A549 (cell line): ENCODE measurements around the gene JAKMIP2. TPM values are rescaled to one million over a fixed set of nuclear protein-coding genes. Genes with fewer than 3 reads are reported as not detected.

Experiments
- ATAC-seq, 2 experiments: fragments of 200-7000 bp in 1 of 2; fragments of >200 bp in 1 of 2; cut with Nextera tagmentation in 1 of 2; cut with Tn5 transposase in 1 of 2; 3 replicates each; pipeline versions ENCODE4 v1.8.0 to v1.9.1; 2018 to 2020; ENCODE audit warnings: mild to moderate bottlenecking in 1 of 2, moderate library complexity in 1 of 2
- CTCF ChIA-PET: fragments of 300-600 bp; sonication (Branson Sonifier 250); formaldehyde crosslinking; extraction: SDS; loops from one replicate; lab custom pipeline; 2021; ENCODE audit warnings: antibody characterized with exemption, inconsistent platforms; lab: Yijun Ruan, JAX
- POLR2A ChIA-PET: fragments of 350-600 bp; formaldehyde crosslinking; extraction: SDS; loops from one replicate; lab custom pipeline; 2021; ENCODE audit warnings: antibody characterized with exemption, inconsistent platforms; lab: Yijun Ruan, JAX
- DNase-seq, 2 experiments: peaks; one replicate each; pipeline versions ENCODE4 v3.0.0 to v3.0.0-alpha.2; 2011 to 2016; ENCODE audit warnings: low read depth in 1 of 2, low spot score in 1 of 2
- FAIRE-seq: peaks from 2 replicates; lab custom pipeline; 2011; peaks lifted over from hg19 to GRCh38; lab: Jason Lieb, UNC
- H3K27ac ChIP-seq, 2 experiments: fragments of >200 bp; sonication (Bioruptor Twin); formaldehyde crosslinking; 3 replicates each; pipeline ENCODE4 v1.5.1; 2016 to 2017
- H3K4me1 ChIP-seq: fragments of >200 bp; sonication (Bioruptor Twin); formaldehyde crosslinking; 3 replicates; pipeline ENCODE4 v1.6.1; 2016
- H3K4me2 ChIP-seq: fragments of >200 bp; sonication (Bioruptor Twin); formaldehyde crosslinking; 3 replicates; pipeline ENCODE4 v1.6.1; 2016
- H3K4me3 ChIP-seq: fragments of >200 bp; sonication (Bioruptor Twin); formaldehyde crosslinking; 3 replicates; pipeline ENCODE4 v1.5.1; 2016
- H3K9me3 ChIP-seq: fragments of >200 bp; sonication (Bioruptor Twin); formaldehyde crosslinking; 3 replicates; pipeline ENCODE4 v1.6.1; 2016
- BHLHE40 ChIP-seq: IDR thresholded peaks from 2 replicates; pipeline ENCODE4 v1.6.1; 2012; ENCODE audit warnings: low read depth, low read length, inconsistent platforms
- EHF ChIP-seq: fragments of 250-450 bp; sonication (Bioruptor Pico); IDR thresholded peaks from 2 replicates; pipeline ENCODE4 v1.5.0; 2020; ENCODE audit warnings: mild to moderate bottlenecking
- EHMT2 ChIP-seq: fragments of 200-600 bp; sonication (generic); IDR thresholded peaks from 2 replicates; pipeline ENCODE4 v1.6.1; 2016; ENCODE audit warnings: antibody characterized with exemption, low read depth, mild to moderate bottlenecking, moderate library complexity
- FOXS1 ChIP-seq: fragments of 250-450 bp; sonication (Bioruptor Pico); IDR thresholded peaks from 2 replicates; pipeline ENCODE4 v1.5.0; 2020; ENCODE audit warnings: mild to moderate bottlenecking, moderate library complexity
- HDAC2 ChIP-seq: fragments of 200-600 bp; sonication (generic); IDR thresholded peaks from 2 replicates; pipeline ENCODE4 v1.6.1; 2016
- HEYL ChIP-seq: fragments of 250-450 bp; sonication (Bioruptor Pico); IDR thresholded peaks from 2 replicates; pipeline ENCODE4 v1.8.0; 2021; ENCODE audit warnings: mild to moderate bottlenecking, moderate library complexity
- HOXA7 ChIP-seq: fragments of 250-450 bp; sonication (Bioruptor Pico); IDR thresholded peaks from 2 replicates; pipeline ENCODE4 v1.5.0; 2020; ENCODE audit warnings: mild to moderate bottlenecking, moderate library complexity
- HOXB5 ChIP-seq: fragments of 250-450 bp; sonication (Bioruptor Pico); IDR thresholded peaks from 2 replicates; pipeline ENCODE4 v1.5.0; 2020; ENCODE audit warnings: mild to moderate bottlenecking, moderate library complexity
- KDM5A ChIP-seq: fragments of 200-600 bp; sonication (generic); IDR thresholded peaks from 2 replicates; pipeline ENCODE4 v1.6.1; 2016; ENCODE audit warnings: antibody characterized with exemption, mild to moderate bottlenecking
- MAZ ChIP-seq: fragments of 150-350 bp; IDR thresholded peaks from 2 replicates; pipeline ENCODE4 v1.6.1; 2014; ENCODE audit warnings: antibody characterized with exemption, low read depth, low read length, borderline replicate concordance
- MYC ChIP-seq: IDR thresholded peaks from 2 replicates; pipeline ENCODE4 v1.6.1; 2012; ENCODE audit warnings: mild to moderate bottlenecking, inconsistent platforms, low read length, improper control_type of control experiment, borderline replicate concordance
- NR3C1 ChIP-seq: fragments of >200 bp; sonication (Bioruptor Twin); formaldehyde crosslinking; IDR thresholded peaks from 3 replicates; pipeline ENCODE4 v1.6.1; 2017
- PHF8 ChIP-seq: fragments of 200-600 bp; sonication (generic); IDR thresholded peaks from 2 replicates; pipeline ENCODE4 v1.6.1; 2016; ENCODE audit warnings: low read depth, mild to moderate bottlenecking, antibody characterized with exemption, moderate library complexity, borderline replicate concordance
- POLR2A ChIP-seq: IDR thresholded peaks from 2 replicates; pipeline ENCODE4 v1.6.1; 2012; ENCODE audit warnings: mild to moderate bottlenecking, low read length
- RAD21 ChIP-seq, 2 experiments: fragments of >200 bp in 1 of 2; sonication (Bioruptor Twin) in 1 of 2; formaldehyde crosslinking in 1 of 2; IDR thresholded peaks in 1 of 2; conservative IDR thresholded peaks in 1 of 2; 2 replicates in 1 of 2; 3 replicates in 1 of 2; pipeline ENCODE4 v1.6.1; 2012 to 2018; ENCODE audit warnings: inconsistent platforms in 1 of 2
- RARB ChIP-seq: fragments of 250-450 bp; sonication (Bioruptor Pico); IDR thresholded peaks from 2 replicates; pipeline ENCODE4 v1.8.0; 2021; ENCODE audit warnings: mild to moderate bottlenecking, moderate library complexity
- RCOR1 ChIP-seq: fragments of 150-350 bp; IDR thresholded peaks from 2 replicates; pipeline ENCODE4 v1.6.1; 2014; ENCODE audit warnings: antibody characterized with exemption, low read length, low read depth
- RNF2 ChIP-seq: fragments of 200-600 bp; sonication (generic); IDR thresholded peaks from 2 replicates; pipeline ENCODE4 v1.6.1; 2016; ENCODE audit warnings: low read depth, mild to moderate bottlenecking, antibody characterized with exemption, moderate library complexity, borderline replicate concordance
- TFCP2L1 ChIP-seq: fragments of 250-450 bp; sonication (Bioruptor Pico); IDR thresholded peaks from 2 replicates; pipeline ENCODE4 v1.5.0; 2021; ENCODE audit warnings: mild to moderate bottlenecking
- TP53 ChIP-seq: fragments of 250-450 bp; sonication (Bioruptor Pico); IDR thresholded peaks from 2 replicates; pipeline ENCODE4 v1.5.0; 2021; ENCODE audit warnings: mild to moderate bottlenecking, moderate library complexity
- ZC3H11A ChIP-seq: fragments of 450-650 bp; IDR thresholded peaks from 2 replicates; pipeline ENCODE4 v1.6.1; 2014; ENCODE audit warnings: antibody characterized with exemption, mild to moderate bottlenecking
- ZSCAN20 ChIP-seq: fragments of 250-450 bp; sonication (Bioruptor Pico); IDR thresholded peaks from 2 replicates; pipeline ENCODE4 v1.8.0; 2022; ENCODE audit warnings: mild to moderate bottlenecking, moderate library complexity
- WGBS: methylation state at CpG from one replicate; pipeline ENCODE4 v1.1.6; 2017; ENCODE audit errors: missing lambda C conversion rate; 5-methylcytosine and 5-hydroxymethylcytosine counted together
- polyA plus RNA-seq, 4 experiments: library from polyadenylated mRNA; depleted of rRNA in 3 of 4; stranded (reverse); fragments of >200 nt; fragmentation: RNase III in 1 of 4; extraction: RNeasy Plus Mini Kit Qiagen cat#74134 plus additional on column Dnase treatment in 1 of 4; gene quantifications; 2 replicates in 3 of 4; 3 replicates in 1 of 4; pipeline ENCODE4 v1.2.3, GENCODE V29; 2011 to 2017
- TF ChIP-seq, protein P1 (sequence below): fragments of 200-600 bp; sonication (generic); IDR thresholded peaks from 2 replicates; pipeline ENCODE4 v1.6.1; 2016; ENCODE audit warnings: antibody characterized with exemption, mild to moderate bottlenecking, moderate library complexity
- TF ChIP-seq, protein P2 (sequence below): fragments of 250-450 bp; sonication (Bioruptor Pico); IDR thresholded peaks from 2 replicates; pipeline ENCODE4 v1.5.0; 2020; ENCODE audit warnings: low read depth, mild to moderate bottlenecking, moderate library complexity
- TF ChIP-seq, protein P3 (sequence below): fragments of >200 bp; sonication (Bioruptor Twin); formaldehyde crosslinking; IDR thresholded peaks from 2 replicates; pipeline ENCODE4 v1.6.1; 2016
- TF ChIP-seq, protein P4 (sequence below): fragments of >200 bp; sonication (Bioruptor Twin); formaldehyde crosslinking; IDR thresholded peaks from 3 replicates; pipeline ENCODE4 v1.6.1; 2016
- TF ChIP-seq, protein P5 (sequence below): fragments of >200 bp; sonication (Bioruptor Twin); formaldehyde crosslinking; IDR thresholded peaks from 3 replicates; pipeline ENCODE4 v1.5.1; 2016

Gene JAKMIP2
- polyA plus RNA-seq, 2 of the 4 experiments (the other 2 are of a cell fraction): 0.01 TPM; not detected in 1

DNA sequence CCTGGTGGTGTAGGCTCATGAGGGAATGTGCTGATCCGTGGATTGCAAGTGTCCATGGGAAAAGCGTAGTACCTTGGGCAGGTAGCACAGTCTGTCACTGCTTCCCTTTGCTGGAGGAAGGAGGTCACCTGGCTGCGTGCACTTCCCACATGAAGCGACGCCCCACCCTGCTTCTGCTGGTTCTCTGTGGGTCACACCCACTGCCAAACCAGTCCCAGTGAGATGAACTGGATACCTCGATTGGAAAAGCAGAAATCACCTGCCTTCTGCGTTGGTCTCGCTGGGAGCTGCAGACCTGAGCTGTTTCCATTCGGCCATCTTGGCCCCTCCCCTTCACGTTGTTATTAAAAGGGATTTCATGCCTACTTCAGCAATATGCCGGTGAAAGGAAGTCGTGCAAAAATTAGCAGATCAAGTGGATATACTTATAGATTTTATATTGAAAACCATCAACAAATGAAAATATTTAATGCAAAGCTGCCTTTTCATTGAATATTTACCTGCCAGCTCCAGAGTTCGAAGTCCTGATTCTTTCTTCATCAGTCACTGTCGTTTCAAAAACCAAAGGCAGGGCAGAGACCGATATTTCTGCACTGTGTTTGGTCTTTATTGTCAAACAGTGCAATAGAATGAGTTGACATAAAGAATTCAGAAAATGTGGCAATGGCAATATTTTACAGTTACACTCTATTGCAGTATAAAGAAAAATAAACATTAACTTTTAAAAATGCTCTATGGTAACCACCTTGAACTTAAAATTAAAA lies 123.2 kb downstream of the JAKMIP2 start:
- POLR2A ChIA-PET: no interaction called here
- Histone ChIP-seq H3K4me3 (no peak overlapping the region), H3K4me1 (no peaks in the 10 kb centered on the region), H3K4me2 (no peak overlapping the region), H3K9me3 (no peaks in the 10 kb centered on the region), H3K27ac (no peak overlapping the region)
- CTCF ChIA-PET: no interaction called here
- DNase-seq: no peak
- ATAC-seq: no peak
- TF ChIP-seq ZC3H11A (no peak), PHF8 (no peak), EHMT2 (no peak), RARB (CRISPR knock-in tag) (no peak), NR3C1 (no peak), ZSCAN20 (CRISPR knock-in tag) (no peak), EHF (CRISPR knock-in tag) (no peak), RAD21 (conservative IDR thresholded peaks at IDR 0.05 in 1 of 2, IDR thresholded peaks at IDR 0.05 in 1 of 2) (no peak), FOXS1 (CRISPR knock-in tag) (no peak), BHLHE40 (no peak), TFCP2L1 (CRISPR knock-in tag) (no peak), MYC (no peak), HDAC2 (no peak), RNF2 (no peak), RCOR1 (no peak), HEYL (CRISPR knock-in tag) (no peak), TP53 (CRISPR knock-in tag) (no peak)
- TF ChIP-seq, protein P1, sequence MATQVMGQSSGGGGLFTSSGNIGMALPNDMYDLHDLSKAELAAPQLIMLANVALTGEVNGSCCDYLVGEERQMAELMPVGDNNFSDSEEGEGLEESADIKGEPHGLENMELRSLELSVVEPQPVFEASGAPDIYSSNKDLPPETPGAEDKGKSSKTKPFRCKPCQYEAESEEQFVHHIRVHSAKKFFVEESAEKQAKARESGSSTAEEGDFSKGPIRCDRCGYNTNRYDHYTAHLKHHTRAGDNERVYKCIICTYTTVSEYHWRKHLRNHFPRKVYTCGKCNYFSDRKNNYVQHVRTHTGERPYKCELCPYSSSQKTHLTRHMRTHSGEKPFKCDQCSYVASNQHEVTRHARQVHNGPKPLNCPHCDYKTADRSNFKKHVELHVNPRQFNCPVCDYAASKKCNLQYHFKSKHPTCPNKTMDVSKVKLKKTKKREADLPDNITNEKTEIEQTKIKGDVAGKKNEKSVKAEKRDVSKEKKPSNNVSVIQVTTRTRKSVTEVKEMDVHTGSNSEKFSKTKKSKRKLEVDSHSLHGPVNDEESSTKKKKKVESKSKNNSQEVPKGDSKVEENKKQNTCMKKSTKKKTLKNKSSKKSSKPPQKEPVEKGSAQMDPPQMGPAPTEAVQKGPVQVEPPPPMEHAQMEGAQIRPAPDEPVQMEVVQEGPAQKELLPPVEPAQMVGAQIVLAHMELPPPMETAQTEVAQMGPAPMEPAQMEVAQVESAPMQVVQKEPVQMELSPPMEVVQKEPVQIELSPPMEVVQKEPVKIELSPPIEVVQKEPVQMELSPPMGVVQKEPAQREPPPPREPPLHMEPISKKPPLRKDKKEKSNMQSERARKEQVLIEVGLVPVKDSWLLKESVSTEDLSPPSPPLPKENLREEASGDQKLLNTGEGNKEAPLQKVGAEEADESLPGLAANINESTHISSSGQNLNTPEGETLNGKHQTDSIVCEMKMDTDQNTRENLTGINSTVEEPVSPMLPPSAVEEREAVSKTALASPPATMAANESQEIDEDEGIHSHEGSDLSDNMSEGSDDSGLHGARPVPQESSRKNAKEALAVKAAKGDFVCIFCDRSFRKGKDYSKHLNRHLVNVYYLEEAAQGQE: no peak
- WGBS: 28% methylated on average over 15 of the region's 15 CpGs
- FAIRE-seq: no peak

DNA sequence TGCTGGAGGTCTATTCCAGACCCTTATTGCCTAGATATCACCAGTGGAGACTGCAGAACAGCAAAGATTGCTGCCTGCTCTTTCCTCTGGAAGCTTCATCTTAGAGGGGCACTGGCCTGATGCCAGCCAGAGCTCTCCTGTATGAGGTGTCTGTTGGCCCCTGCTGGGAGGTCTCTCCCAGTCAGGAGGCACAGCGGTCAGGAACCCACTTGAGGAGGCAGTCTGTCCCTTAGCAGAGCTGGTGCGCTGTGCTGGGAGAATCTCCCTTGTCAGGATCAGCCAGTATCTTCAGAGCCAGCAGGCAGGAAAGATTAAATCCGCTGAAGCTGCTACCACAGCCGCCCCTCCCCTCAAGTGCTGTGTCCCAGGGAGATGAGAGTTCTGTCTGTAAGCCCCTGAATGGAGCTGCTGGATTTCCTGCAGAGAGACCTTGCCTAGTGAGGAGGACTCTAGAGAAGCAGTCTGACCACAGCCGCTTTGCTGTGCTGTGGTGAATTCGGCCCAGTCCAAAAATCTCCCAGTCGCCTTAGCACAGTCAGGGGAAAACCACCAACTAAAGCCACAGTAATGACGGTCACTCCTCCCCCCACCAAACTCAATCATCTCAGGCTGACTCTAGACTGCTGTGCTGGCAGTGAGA lies 124.1 kb downstream of the JAKMIP2 start:
- no peak for FAIRE-seq
- TF ChIP-seq KDM5A (no peak), MAZ (no peak), BHLHE40 (no peak), HOXA7 (CRISPR knock-in tag) (no peak), HEYL (CRISPR knock-in tag) (no peak), ZSCAN20 (CRISPR knock-in tag) (no peak), HOXB5 (CRISPR knock-in tag) (no peak), MYC (no peak), NR3C1 (no peak), ZC3H11A (no peak), POLR2A (no peak)
- TF ChIP-seq, protein P2, sequence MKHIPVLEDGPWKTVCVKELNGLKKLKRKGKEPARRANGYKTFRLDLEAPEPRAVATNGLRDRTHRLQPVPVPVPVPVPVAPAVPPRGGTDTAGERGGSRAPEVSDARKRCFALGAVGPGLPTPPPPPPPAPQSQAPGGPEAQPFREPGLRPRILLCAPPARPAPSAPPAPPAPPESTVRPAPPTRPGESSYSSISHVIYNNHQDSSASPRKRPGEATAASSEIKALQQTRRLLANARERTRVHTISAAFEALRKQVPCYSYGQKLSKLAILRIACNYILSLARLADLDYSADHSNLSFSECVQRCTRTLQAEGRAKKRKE (CRISPR knock-in tag): no peak
- TF ChIP-seq, protein P3, sequence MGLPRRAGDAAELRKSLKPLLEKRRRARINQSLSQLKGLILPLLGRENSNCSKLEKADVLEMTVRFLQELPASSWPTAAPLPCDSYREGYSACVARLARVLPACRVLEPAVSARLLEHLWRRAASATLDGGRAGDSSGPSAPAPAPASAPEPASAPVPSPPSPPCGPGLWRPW: no peak
- TF ChIP-seq, protein P4, sequence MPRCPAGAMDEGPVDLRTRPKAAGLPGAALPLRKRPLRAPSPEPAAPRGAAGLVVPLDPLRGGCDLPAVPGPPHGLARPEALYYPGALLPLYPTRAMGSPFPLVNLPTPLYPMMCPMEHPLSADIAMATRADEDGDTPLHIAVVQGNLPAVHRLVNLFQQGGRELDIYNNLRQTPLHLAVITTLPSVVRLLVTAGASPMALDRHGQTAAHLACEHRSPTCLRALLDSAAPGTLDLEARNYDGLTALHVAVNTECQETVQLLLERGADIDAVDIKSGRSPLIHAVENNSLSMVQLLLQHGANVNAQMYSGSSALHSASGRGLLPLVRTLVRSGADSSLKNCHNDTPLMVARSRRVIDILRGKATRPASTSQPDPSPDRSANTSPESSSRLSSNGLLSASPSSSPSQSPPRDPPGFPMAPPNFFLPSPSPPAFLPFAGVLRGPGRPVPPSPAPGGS: no peak
- TF ChIP-seq, protein P5, sequence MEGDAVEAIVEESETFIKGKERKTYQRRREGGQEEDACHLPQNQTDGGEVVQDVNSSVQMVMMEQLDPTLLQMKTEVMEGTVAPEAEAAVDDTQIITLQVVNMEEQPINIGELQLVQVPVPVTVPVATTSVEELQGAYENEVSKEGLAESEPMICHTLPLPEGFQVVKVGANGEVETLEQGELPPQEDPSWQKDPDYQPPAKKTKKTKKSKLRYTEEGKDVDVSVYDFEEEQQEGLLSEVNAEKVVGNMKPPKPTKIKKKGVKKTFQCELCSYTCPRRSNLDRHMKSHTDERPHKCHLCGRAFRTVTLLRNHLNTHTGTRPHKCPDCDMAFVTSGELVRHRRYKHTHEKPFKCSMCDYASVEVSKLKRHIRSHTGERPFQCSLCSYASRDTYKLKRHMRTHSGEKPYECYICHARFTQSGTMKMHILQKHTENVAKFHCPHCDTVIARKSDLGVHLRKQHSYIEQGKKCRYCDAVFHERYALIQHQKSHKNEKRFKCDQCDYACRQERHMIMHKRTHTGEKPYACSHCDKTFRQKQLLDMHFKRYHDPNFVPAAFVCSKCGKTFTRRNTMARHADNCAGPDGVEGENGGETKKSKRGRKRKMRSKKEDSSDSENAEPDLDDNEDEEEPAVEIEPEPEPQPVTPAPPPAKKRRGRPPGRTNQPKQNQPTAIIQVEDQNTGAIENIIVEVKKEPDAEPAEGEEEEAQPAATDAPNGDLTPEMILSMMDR: no peak
- TF ChIP-seq, all 56 proteins: peak for 0
- 23% methylated on average over 8 of the region's 8 CpGs for WGBS
- H3K4me1 ChIP-seq: no peaks in the 10 kb centered on the region
- CTCF ChIA-PET: no interaction called here
- POLR2A ChIA-PET: no interaction called here
- ATAC-seq: no peak
- no peak overlapping the region for H3K4me2 ChIP-seq
- no peaks in the 10 kb centered on the region for H3K9me3 ChIP-seq
- no peak overlapping the region for H3K4me3 ChIP-seq
- DNase-seq: no peak
- H3K27ac ChIP-seq: no peak overlapping the region
